Measurements from ENCODE around the gene EXOC4.

EXOC4 gene

GRCh38 chr7:133805426-133805825, 552.5 kb downstream of the EXOC4 start:
- no peak for DNase-seq

GRCh38 chr7:133807624-133808492, 555.0 kb downstream of the EXOC4 start:
- no peak for DNase-seq

GRCh38 chr7:133808493-133808866, 555.6 kb downstream of the EXOC4 start:
- no peak for DNase-seq

- no peak for DNase-seq
Observed at GRCh38 chr7:133812877-133813276, 560.0 kb downstream of the EXOC4 start.

- no peak for DNase-seq
Observed at GRCh38 chr7:133815611-133816210, 562.8 kb downstream of the EXOC4 start.

- DNase-seq, result no peak
Observed at GRCh38 chr7:133819695-133820094, 566.8 kb downstream of the EXOC4 start.

GRCh38 chr7:133820584-133820983, 567.7 kb downstream of the EXOC4 start:
- DNase-seq, result no peak

GRCh38 chr7:133821171-133821570, 568.3 kb downstream of the EXOC4 start:
- DNase-seq, result no peak

GRCh38 chr7:133822001-133822641, 569.2 kb downstream of the EXOC4 start:
- no peak for DNase-seq

- no peak for DNase-seq
Observed at GRCh38 chr7:133822868-133823552, 570.1 kb downstream of the EXOC4 start.

GRCh38 chr7:133824132-133824531, 571.3 kb downstream of the EXOC4 start:
- DNase-seq, result no peak

GRCh38 chr7:133827707-133828623, 575.1 kb downstream of the EXOC4 start:
- no peak for DNase-seq

- no peak for DNase-seq
Observed at GRCh38 chr7:133828906-133829305, 576.0 kb downstream of the EXOC4 start.

- no peak for DNase-seq
Observed at GRCh38 chr7:133829336-133829897, 576.5 kb downstream of the EXOC4 start.

- no peak for DNase-seq
Observed at GRCh38 chr7:133830081-133830480, 577.2 kb downstream of the EXOC4 start.

GRCh38 chr7:133836666-133837065, 583.8 kb downstream of the EXOC4 start:
- DNase-seq, result peak; percentile 85

- DNase-seq, result peak; percentile 82
Observed at GRCh38 chr7:133837224-133837623, 584.3 kb downstream of the EXOC4 start.

GRCh38 chr7:133839121-133839520, 586.2 kb downstream of the EXOC4 start:
- DNase-seq, result no peak

GRCh38 chr7:133843341-133843740, 590.5 kb downstream of the EXOC4 start:
- no peak for DNase-seq

- no peak for DNase-seq
Observed at GRCh38 chr7:133845005-133845404, 592.1 kb downstream of the EXOC4 start.

GRCh38 chr7:133846203-133846945, 593.5 kb downstream of the EXOC4 start:
- DNase-seq, result no peak

Measured in NCI-H1105 (cell line).